ENCODE data around the gene UROS.

- no peak for TF ChIP-seq CTCF (IDR thresholded peaks at IDR 0.05)
- TF ChIP-seq POLR2A (IDR thresholded peaks at IDR 0.05): no peak
Observed at GRCh38 chr10:125799451-125800182, 23.4 kb downstream of the UROS start.

All from thyroid gland (tissue), 4 donors.